ENCODE results near the gene CHAT.

- TF ChIP-seq CTCF (tag by site-specific recombination; IDR thresholded peaks at IDR 0.05) (no peak), ZEB2 (tag by site-specific recombination; IDR thresholded peaks at IDR 0.05) (no peak), SP2 (tag by site-specific recombination; IDR thresholded peaks at IDR 0.05) (no peak), ZNF558 (tag by site-specific recombination; IDR thresholded peaks at IDR 0.05) (no peak), ZFP3 (tag by site-specific recombination; IDR thresholded peaks at IDR 0.05; ENCODE audit: low read depth) (no peak)
Measured at GRCh38 chr10:49578392-49578791, 35.4 kb upstream of the CHAT start.
